Mammary epithelial cell (primary cell): ENCODE data around the gene NCKAP5.

Experiments
- CTCF ChIP-seq, 2 donors: IDR thresholded peaks in 1 of 2; conservative IDR thresholded peaks in 1 of 2; 2 replicates each; pipeline ENCODE4 v1.5.1; 2011 to 2012; ENCODE audit warnings: inconsistent platforms in 2 of 2, low read length in 2 of 2, mild to moderate bottlenecking in 2 of 2, control low read depth in 1 of 2, low read depth in 1 of 2; ENCODE audit not compliant: insufficient read depth in 1 of 2; ENCODE audit errors: extremely low read depth in 1 of 2
- EZH2 ChIP-seq: IDR thresholded peaks from 2 replicates; pipeline ENCODE4 v1.6.1; 2012; ENCODE audit warnings: low read length, inconsistent platforms, borderline replicate concordance

DNA sequence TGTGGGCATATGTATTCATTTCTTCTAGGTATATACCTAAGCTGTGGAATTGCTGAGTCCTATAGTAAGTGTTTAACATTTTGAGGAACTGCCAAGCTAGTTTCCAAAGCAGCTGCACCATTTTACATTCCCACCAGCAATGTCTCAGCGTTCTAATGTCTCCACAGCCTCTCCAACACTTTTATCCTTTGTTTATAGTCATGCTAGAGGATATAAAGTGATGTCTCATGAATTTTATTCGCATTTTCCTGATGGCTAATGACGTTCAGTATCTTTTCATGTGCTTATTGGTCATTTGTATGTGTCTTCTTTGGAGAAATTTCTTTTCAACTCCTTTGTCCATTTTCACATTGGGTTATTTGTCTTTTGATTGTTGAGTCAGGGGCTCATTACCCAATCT lies 295.2 kb downstream of the NCKAP5 start:
- TF ChIP-seq CTCF (conservative IDR thresholded peaks at IDR 0.05 in 1 of 2, IDR thresholded peaks at IDR 0.05 in 1 of 2; ENCODE audit: extremely low read depth in 1 of 2, insufficient read depth in 1 of 2, low read depth in 1 of 2, low read length in 2 of 2) (no peak), EZH2 (no peak)
